ENCODE measurements around the gene RPH3AL. TPM values are rescaled to one million over a fixed set of nuclear protein-coding genes. Genes with fewer than 3 reads are reported as not detected.

Gene RPH3AL
- total RNA-seq, 1 experiment from 2014 or later: 3.0 TPM

DNA sequence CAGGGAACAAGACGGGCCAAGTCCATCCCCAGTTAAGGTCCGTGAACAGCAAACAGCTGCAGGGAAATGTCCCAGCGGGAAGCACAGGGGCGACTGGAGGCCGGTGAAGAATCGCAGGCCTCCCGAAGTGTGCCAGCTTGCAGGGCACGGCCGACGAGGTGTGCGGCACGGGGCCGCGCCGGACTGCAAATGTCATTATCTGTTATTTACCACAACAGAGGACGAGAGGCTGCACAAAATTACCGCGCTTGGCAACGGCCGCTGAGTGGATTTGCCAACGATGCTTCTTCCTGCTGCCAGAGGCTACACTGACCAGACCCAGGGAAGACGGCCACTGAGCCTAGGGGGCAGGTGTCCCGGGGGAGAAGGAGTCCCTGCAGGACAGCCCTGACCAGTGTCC, 53.1 kb downstream of the RPH3AL start:
- H2BK20ac ChIP-seq (ENCODE audit: low read depth, low read length, poor library complexity, severe bottlenecking): no peak overlapping the region
- TF ChIP-seq, protein P1, sequence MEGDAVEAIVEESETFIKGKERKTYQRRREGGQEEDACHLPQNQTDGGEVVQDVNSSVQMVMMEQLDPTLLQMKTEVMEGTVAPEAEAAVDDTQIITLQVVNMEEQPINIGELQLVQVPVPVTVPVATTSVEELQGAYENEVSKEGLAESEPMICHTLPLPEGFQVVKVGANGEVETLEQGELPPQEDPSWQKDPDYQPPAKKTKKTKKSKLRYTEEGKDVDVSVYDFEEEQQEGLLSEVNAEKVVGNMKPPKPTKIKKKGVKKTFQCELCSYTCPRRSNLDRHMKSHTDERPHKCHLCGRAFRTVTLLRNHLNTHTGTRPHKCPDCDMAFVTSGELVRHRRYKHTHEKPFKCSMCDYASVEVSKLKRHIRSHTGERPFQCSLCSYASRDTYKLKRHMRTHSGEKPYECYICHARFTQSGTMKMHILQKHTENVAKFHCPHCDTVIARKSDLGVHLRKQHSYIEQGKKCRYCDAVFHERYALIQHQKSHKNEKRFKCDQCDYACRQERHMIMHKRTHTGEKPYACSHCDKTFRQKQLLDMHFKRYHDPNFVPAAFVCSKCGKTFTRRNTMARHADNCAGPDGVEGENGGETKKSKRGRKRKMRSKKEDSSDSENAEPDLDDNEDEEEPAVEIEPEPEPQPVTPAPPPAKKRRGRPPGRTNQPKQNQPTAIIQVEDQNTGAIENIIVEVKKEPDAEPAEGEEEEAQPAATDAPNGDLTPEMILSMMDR (conservative IDR thresholded peaks at IDR 0.05): no peak
- H3K4me1 ChIP-seq (ENCODE audit: insufficient read depth, low read length): no peaks in the 10 kb centered on the region; the same call in 1 of the 2 replicates
- H3T11ph ChIP-seq (ENCODE audit: low read length): no peak overlapping the region
- no peak overlapping the region for H3K27ac ChIP-seq (ENCODE audit: insufficient read length, low read depth, low read length)
- Mint-ChIP-seq H3K27ac (no peak overlapping the region), H3K4me1 (peaks cover 7 to 11% of the 10 kb centered on the region in 2 experiments), H3K36me3 (ENCODE audit: insufficient read depth in 1 of 3, low read depth in 3 of 3) (no peaks in the 10 kb centered on the region; a peak in 1 of 7 replicates), H3K27me3 (ENCODE audit: low read depth) (peaks cover 11% of the 10 kb centered on the region), H3K9me3 (no peaks in the 10 kb centered on the region), H3K4me3 (no peak overlapping the region)
- no peaks in the 10 kb centered on the region for H3K79me1 ChIP-seq (ENCODE audit: insufficient read depth, low read depth, low read length, poor library complexity, severe bottlenecking)
- no peak overlapping the region for H2BK15ac ChIP-seq (ENCODE audit: low read depth, low read length)
- no peak overlapping the region for H3K4me2 ChIP-seq (ENCODE audit: insufficient read depth, insufficient read length, low read length)
- no peak overlapping the region for H2BK120ac ChIP-seq (ENCODE audit: low read depth, low read length, poor library complexity, severe bottlenecking)
- no peaks in the 10 kb centered on the region for H3K23me2 ChIP-seq (ENCODE audit: insufficient read length, low read depth, low read length, poor library complexity, severe bottlenecking)
- no peak overlapping the region for H2BK5ac ChIP-seq (ENCODE audit: insufficient read length, low read length)
- H2AK5ac ChIP-seq (ENCODE audit: insufficient read length, low read length): no peak overlapping the region
- no CpG with 5 or more reads among the region's 23 CpGs for WGBS (ENCODE audit: extremely low coverage, insufficient read length, low lambda C conversion rate)
- H3K18ac ChIP-seq (ENCODE audit: insufficient read length, low read depth, low read length): no peak overlapping the region
- no peak overlapping the region for H3K9ac ChIP-seq (ENCODE audit: extremely low read depth, insufficient read length, low read length)
- H3K27me3 ChIP-seq (ENCODE audit: insufficient read depth, low read length): no peaks in the 10 kb centered on the region
- no peak overlapping the region for H3K56ac ChIP-seq (ENCODE audit: insufficient read length, low read depth, low read length)
- H3K14ac ChIP-seq (ENCODE audit: insufficient read depth, low read length): no peak overlapping the region
- H3K9me3 ChIP-seq (ENCODE audit: control insufficient read depth, low read depth, low read length): no peaks in the 10 kb centered on the region
- H3K23ac ChIP-seq (ENCODE audit: insufficient read length, low read depth, low read length): no peak overlapping the region
- no peaks in the 10 kb centered on the region for H3K79me2 ChIP-seq (ENCODE audit: insufficient read depth, low read length)
- H2AFZ ChIP-seq (ENCODE audit: low read length): no peak overlapping the region
- no peak overlapping the region for H4K91ac ChIP-seq (ENCODE audit: insufficient read length, low read depth, low read length)
- H4K20me1 ChIP-seq (ENCODE audit: control insufficient read depth, insufficient read depth, insufficient read length): no peaks in the 10 kb centered on the region
- H4K5ac ChIP-seq (ENCODE audit: insufficient read length, low read depth, low read length): no peak overlapping the region
- no peak overlapping the region for H4K8ac ChIP-seq (replicated peaks; ENCODE audit: insufficient read length, low read depth, low read length)
- no peak overlapping the region for H2BK12ac ChIP-seq (ENCODE audit: insufficient read length, low read depth, low read length)
- no peak overlapping the region for H3K4ac ChIP-seq (ENCODE audit: low read depth, low read length)
- no peak for DNase-seq

Measured in H9 (cell line).